Spleen (tissue), 11 donors: Measurements from ENCODE around the gene TRIM2. TPM values are rescaled to one million over a fixed set of nuclear protein-coding genes. Genes with fewer than 3 reads are reported as not detected.

Experiments
- DNase-seq: peaks from one replicate; pipeline ENCODE4 v3.0.0-alpha.2; 2020
- H3K27ac ChIP-seq, 8 donors: fragments of 200-600 bp; sonication (generic) in 7 of 8; 1 replicate in 4 of 8; 2 replicates in 4 of 8; pipeline versions ENCODE4 v1.5.0 to v1.8.0; 2016 to 2021; ENCODE audit warnings: inconsistent platforms in 4 of 8, mild to moderate bottlenecking in 4 of 8, moderate library complexity in 1 of 8
- H3K27me3 ChIP-seq, 7 donors: fragments of 200-600 bp; sonication (generic) in 6 of 7; replicated peaks in 1 of 7; 1 replicate in 4 of 7; 2 replicates in 3 of 7; pipeline versions ENCODE4 v1.5.0 to v1.8.0; 2016 to 2021; ENCODE audit warnings: inconsistent platforms in 3 of 7, mild to moderate bottlenecking in 1 of 7
- H3K36me3 ChIP-seq, 6 donors: fragments of 200-600 bp; sonication (generic) in 5 of 6; 1 replicate in 4 of 6; 2 replicates in 2 of 6; pipeline versions ENCODE4 v1.5.0 to v1.8.0; 2016 to 2021; ENCODE audit warnings: inconsistent platforms in 2 of 6
- H3K4me1 ChIP-seq, 6 donors: fragments of 200-600 bp; sonication (generic) in 5 of 6; 1 replicate in 3 of 6; 2 replicates in 3 of 6; pipeline versions ENCODE4 v1.5.0 to v1.8.0; 2016 to 2021; ENCODE audit warnings: inconsistent platforms in 3 of 6
- H3K4me3 ChIP-seq, 8 donors: fragments of 200-600 bp; sonication (generic) in 7 of 8; 1 replicate in 4 of 8; 2 replicates in 4 of 8; pipeline versions ENCODE4 v1.5.0 to v1.8.0; 2016 to 2021; ENCODE audit warnings: inconsistent platforms in 4 of 8, mild to moderate bottlenecking in 4 of 8, moderate library complexity in 2 of 8
- H3K9me3 ChIP-seq, 8 donors: fragments of 200-600 bp; sonication (generic) in 7 of 8; 1 replicate in 4 of 8; 2 replicates in 4 of 8; pipeline versions ENCODE4 v1.5.0 to v1.8.0; 2016 to 2021; ENCODE audit warnings: inconsistent platforms in 4 of 8
- CTCF ChIP-seq, 11 experiments: fragments of 200-600 bp in 7 of 11; fragments of 450-650 bp in 4 of 11; sonication (generic) in 4 of 11; IDR thresholded peaks in 8 of 11; conservative IDR thresholded peaks in 3 of 11; 1 replicate in 7 of 11; 2 replicates in 4 of 11; pipeline versions ENCODE4 v1.4.0 to v1.8.0; 2016 to 2021; ENCODE audit warnings: antibody characterized with exemption in 11 of 11, inconsistent platforms in 4 of 11, mild to moderate bottlenecking in 1 of 11
- POLR2A ChIP-seq, 3 donors: fragments of 450-650 bp; IDR thresholded peaks; one replicate each; pipeline ENCODE4 v1.5.1; 2017; ENCODE audit warnings: antibody characterized with exemption in 3 of 3, mild to moderate bottlenecking in 1 of 3
- POLR2AphosphoS5 ChIP-seq, 3 donors: sonication (generic); formaldehyde crosslinking; IDR thresholded peaks; one replicate each; pipeline ENCODE4 v1.5.1; 2017; ENCODE audit warnings: antibody characterized with exemption in 3 of 3
- WGBS, 5 donors: extraction: QIAGEN DNeasy Blood & Tissue Kit in 3 of 5; methylation state at CpG; one replicate each; pipeline versions ENCODE4 v1.1.5 to v1.1.7; 2013 to 2018; 5-methylcytosine and 5-hydroxymethylcytosine counted together
- intact Hi-C: fragments of 100-400 bp; cut with DNase I; formaldehyde crosslinking; loops from one replicate; pipeline ENCODE4 v1.15.0; 2023; ENCODE audit warnings: low total_unique reads
- polyA plus RNA-seq, 3 donors: library from polyadenylated mRNA; stranded (reverse); fragments of 200-250 nt; gene quantifications; one replicate each; pipeline ENCODE4 v1.2.1, GENCODE V29; 2013
- total RNA-seq, 7 donors: library from RNA; depleted of rRNA in 3 of 7; stranded (reverse); fragments of >200 nt in 3 of 7; fragmentation: NEBNext Ultra II Directional in 4 of 7; extraction: Animal tissue kit (Norgen Biotek cat#: 25700) in 4 of 7; gene quantifications; one replicate each; pipeline versions ENCODE4 v1.1.0 to v1.2.1, GENCODE V29; 2016 to 2021
- donor health status: healthy with polysubstance abuse.
- donor health status: DM: no; HTN: no; CAD: no; lungs with moderate emphysema.
- donor health status: DM: no; HTN: no; CAD: no.
- donor health status: Bipolar disorder and iron deficiency.
- donor health status: healthy.
- donor health status: DM: no; HTN: no; CAD: no.
- donor health status: DM: yes; HTN: yes; CAD: no.

Gene TRIM2
- total and polyA plus RNA-seq, 10 donors = 3.2 to 77.9 (median 45.3) TPM

GRCh38 chr4:153244969-153245368 lies 40.7 kb downstream of the TRIM2 start:
- 82 to 94% (median 90%) methylated on average over 3 of the region's 3 CpGs for WGBS, 5 donors
- peaks cover 11 to 64% (median 25%) of the 10 kb centered on the region in 6 donors for H3K4me1 ChIP-seq
- H3K27me3 ChIP-seq = peaks cover 0 to 7% (median 0%) of the 10 kb centered on the region in 7 donors
- TF ChIP-seq CTCF (IDR thresholded peaks at IDR 0.05 in 8 of 11, conservative IDR thresholded peaks at IDR 0.05 in 3 of 11) = no peak
- TF ChIP-seq POLR2A (IDR thresholded peaks at IDR 0.05) = no peak
- TF ChIP-seq POLR2AphosphoS5 (IDR thresholded peaks at IDR 0.05) = no peak
- no peaks in the 10 kb centered on the region for H3K9me3 ChIP-seq
- H3K27ac ChIP-seq = no peak overlapping the region
- H3K4me3 ChIP-seq = no peak overlapping the region
- intact Hi-C loops = no loop called here
- DNase-seq = no peak
- no peaks in the 10 kb centered on the region for H3K36me3 ChIP-seq

GRCh38 chr4:153245775-153246174 lies 41.5 kb downstream of the TRIM2 start:
- Histone ChIP-seq H3K9me3 (no peaks in the 10 kb centered on the region), H3K4me3 (no peak overlapping the region), H3K27ac (no peak overlapping the region), H3K4me1 (peaks cover 11 to 67% (median 27%) of the 10 kb centered on the region in 6 donors), H3K36me3 (no peaks in the 10 kb centered on the region), H3K27me3 (peaks cover 0 to 7% (median 0%) of the 10 kb centered on the region in 7 donors)
- intact Hi-C loops = no loop called here
- no peak for DNase-seq
- WGBS, 5 donors = 90 to 95% (median 94%) methylated on average over 3 of the region's 3 CpGs
- TF ChIP-seq POLR2AphosphoS5 (IDR thresholded peaks at IDR 0.05) (no peak), CTCF (IDR thresholded peaks at IDR 0.05 in 8 of 11, conservative IDR thresholded peaks at IDR 0.05 in 3 of 11) (no peak), POLR2A (IDR thresholded peaks at IDR 0.05) (no peak)

GRCh38 chr4:153246446-153247115 lies 42.3 kb downstream of the TRIM2 start:
- Histone ChIP-seq H3K36me3 (no peaks in the 10 kb centered on the region), H3K27me3 (peaks cover 0 to 7% (median 0%) of the 10 kb centered on the region in 7 donors), H3K9me3 (no peaks in the 10 kb centered on the region), H3K4me3 (no peak overlapping the region), H3K27ac (peak overlapping the region in 6 of 8 donors; percentile 1 to 53 (median 39)), H3K4me1 (peaks cover 9 to 59% (median 27%) of the 10 kb centered on the region in 6 donors)
- TF ChIP-seq POLR2A (IDR thresholded peaks at IDR 0.05) = no peak
- peak in 2 of 3 donors; percentile 27 to 47 for TF ChIP-seq POLR2AphosphoS5 (IDR thresholded peaks at IDR 0.05)
- WGBS, 5 donors = 56 to 76% (median 71%) methylated on average over 7 of the region's 7 CpGs
- DNase-seq = no peak
- intact Hi-C loops = no loop called here

GRCh38 chr4:153247116-153247490 lies 42.9 kb downstream of the TRIM2 start:
- intact Hi-C loops = no loop called here
- H3K4me1 ChIP-seq = peaks cover 8 to 54% (median 26%) of the 10 kb centered on the region in 6 donors
- H3K27me3 ChIP-seq = peaks cover 0 to 7% (median 0%) of the 10 kb centered on the region in 7 donors
- peak overlapping the region in 7 of 8 donors; percentile 1 to 53 (median 33) for H3K27ac ChIP-seq
- DNase-seq = no peak
- 70 to 91% (median 73%) methylated on average over 5 to 6 of the region's 6 CpGs for whole genome bisulfite sequencing, 5 donors
- H3K4me3 ChIP-seq = no peak overlapping the region
- H3K36me3 ChIP-seq = no peaks in the 10 kb centered on the region
- TF ChIP-seq POLR2AphosphoS5 (IDR thresholded peaks at IDR 0.05) = no peak
- no peak for TF ChIP-seq CTCF (IDR thresholded peaks at IDR 0.05 in 8 of 11, conservative IDR thresholded peaks at IDR 0.05 in 3 of 11)
- TF ChIP-seq POLR2A (IDR thresholded peaks at IDR 0.05) = no peak
- H3K9me3 ChIP-seq = no peaks in the 10 kb centered on the region
